ENCODE measurements around the gene GLT8D2. TPM values are rescaled to one million over a fixed set of nuclear protein-coding genes. Genes with fewer than 3 reads are reported as not detected.

The GLT8D2 gene
- total RNA-seq, 6 experiments from 2014 or later = 36.4 to 58.0 (median 50.9) TPM

- H3K27me3 Mint-ChIP-seq (ENCODE audit: insufficient read depth) = peaks cover 2% of the 10 kb centered on the region; the same call in 1 of the 2 replicates
Observed at GRCh38 chr12:103969391-103969790, 80.6 kb downstream of the GLT8D2 start.

DNA sequence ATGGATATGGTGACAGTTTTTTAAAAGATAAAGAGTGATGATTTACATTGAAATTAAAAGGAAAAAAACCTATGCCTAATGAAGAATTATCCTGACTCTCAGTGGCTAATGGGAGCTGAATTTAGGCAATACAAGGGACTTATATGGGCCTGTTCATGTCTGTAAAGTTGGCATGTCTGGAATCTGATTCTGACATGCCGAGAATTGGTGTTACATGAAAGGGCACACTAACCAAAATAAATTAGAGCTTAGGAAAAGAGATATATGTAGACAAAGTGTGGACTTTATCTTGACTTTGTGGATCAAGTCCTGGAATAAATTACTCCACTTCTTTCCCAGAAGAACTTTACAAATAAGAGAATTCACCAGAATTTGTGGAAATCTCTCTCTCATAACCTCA, 83.3 kb downstream of the GLT8D2 start:
- TF ChIP-seq, protein P1, sequence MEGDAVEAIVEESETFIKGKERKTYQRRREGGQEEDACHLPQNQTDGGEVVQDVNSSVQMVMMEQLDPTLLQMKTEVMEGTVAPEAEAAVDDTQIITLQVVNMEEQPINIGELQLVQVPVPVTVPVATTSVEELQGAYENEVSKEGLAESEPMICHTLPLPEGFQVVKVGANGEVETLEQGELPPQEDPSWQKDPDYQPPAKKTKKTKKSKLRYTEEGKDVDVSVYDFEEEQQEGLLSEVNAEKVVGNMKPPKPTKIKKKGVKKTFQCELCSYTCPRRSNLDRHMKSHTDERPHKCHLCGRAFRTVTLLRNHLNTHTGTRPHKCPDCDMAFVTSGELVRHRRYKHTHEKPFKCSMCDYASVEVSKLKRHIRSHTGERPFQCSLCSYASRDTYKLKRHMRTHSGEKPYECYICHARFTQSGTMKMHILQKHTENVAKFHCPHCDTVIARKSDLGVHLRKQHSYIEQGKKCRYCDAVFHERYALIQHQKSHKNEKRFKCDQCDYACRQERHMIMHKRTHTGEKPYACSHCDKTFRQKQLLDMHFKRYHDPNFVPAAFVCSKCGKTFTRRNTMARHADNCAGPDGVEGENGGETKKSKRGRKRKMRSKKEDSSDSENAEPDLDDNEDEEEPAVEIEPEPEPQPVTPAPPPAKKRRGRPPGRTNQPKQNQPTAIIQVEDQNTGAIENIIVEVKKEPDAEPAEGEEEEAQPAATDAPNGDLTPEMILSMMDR (IDR thresholded peaks at IDR 0.05) = no peak
- H3K27me3 Mint-ChIP-seq (ENCODE audit: insufficient read depth) = peaks cover 2% of the 10 kb centered on the region; the same call in 1 of the 2 replicates
- H3K27ac Mint-ChIP-seq = peak overlapping the region; percentile 97
- DNase-seq = no peak
- H3K9me3 Mint-ChIP-seq = no peaks in the 10 kb centered on the region
- H3K36me3 Mint-ChIP-seq (ENCODE audit: low read depth) = peaks cover 27% of the 10 kb centered on the region
- H3K4me1 Mint-ChIP-seq (ENCODE audit: low read depth) = peaks cover 70% of the 10 kb centered on the region
- H3K4me3 Mint-ChIP-seq = peak overlapping the region; percentile 99

More at GRCh38 chr12:103969391-103969790, 80.6 kb downstream of the GLT8D2 start:
- Mint-ChIP-seq H3K4me1 (ENCODE audit: low read depth) (peaks cover 65% of the 10 kb centered on the region), H3K36me3 (ENCODE audit: low read depth) (peaks cover 27% of the 10 kb centered on the region), H3K4me3 (peak overlapping the region; percentile 63), H3K27ac (peak overlapping the region; percentile 71), H3K9me3 (no peaks in the 10 kb centered on the region)
- peak; percentile 80 for DNase-seq
- TF ChIP-seq, protein P1 (IDR thresholded peaks at IDR 0.05) = no peak

DNA sequence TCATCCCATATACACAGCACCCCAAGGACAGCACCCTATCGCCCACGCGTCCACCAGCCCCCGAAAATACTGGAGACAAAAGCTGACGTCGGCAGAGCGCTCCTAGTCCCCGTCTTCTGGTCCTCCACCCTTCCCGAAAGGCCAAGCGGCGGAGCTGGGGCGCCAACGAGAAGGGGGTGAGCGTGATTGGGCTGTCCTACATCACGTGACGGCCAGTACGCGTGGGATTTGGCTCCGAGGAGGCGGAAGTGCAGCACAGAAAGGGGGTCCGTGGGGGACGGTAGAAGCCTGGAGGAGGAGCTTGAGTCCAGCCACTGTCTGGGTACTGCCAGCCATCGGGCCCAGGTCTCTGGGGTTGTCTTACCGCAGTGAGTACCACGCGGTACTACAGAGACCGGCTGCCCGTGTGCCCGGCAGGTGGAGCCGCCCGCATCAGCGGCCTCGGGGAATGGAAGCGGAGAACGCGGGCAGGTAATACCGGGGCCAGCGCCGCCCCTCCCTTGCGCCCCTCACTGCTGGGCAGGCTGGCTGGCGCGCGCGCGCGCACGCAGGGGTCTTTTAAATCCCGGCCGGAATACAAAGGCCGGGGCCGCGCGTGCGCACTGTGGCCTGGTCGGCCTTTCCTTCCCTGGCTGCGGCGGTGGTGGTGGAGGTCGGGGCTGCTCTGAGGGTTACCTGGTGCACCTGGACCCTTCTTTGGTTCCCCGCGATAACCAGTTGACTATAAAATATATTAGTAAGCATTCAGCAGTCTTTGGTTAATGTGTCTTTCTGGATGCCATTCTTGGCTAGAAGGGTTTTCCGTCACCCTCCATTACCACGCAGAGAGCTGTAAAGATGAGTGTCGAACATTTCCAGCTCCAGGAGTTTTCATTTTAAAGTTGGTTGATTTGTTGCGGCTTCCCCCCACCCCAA, 84.1 kb downstream of the GLT8D2 start, which contains the start of gene TDG:
Gene TDG, plus strand, starts transcription at position 283 of the 915 bp plus-strand sequence. Its CDS starts 166 bp downstream, at position 449.
- peak; percentile 98 for DNase-seq
- Mint-ChIP-seq H3K4me1 (ENCODE audit: low read depth) (peaks cover 61% of the 10 kb centered on the region), H3K27me3 (ENCODE audit: insufficient read depth) (peaks cover 2% of the 10 kb centered on the region; the same call in 1 of the 2 replicates), H3K9me3 (no peaks in the 10 kb centered on the region), H3K4me3 (peak within 1 kb of the TSS; percentile 99), H3K27ac (peak within 1 kb of the TSS; percentile 97), H3K36me3 (ENCODE audit: low read depth) (peaks cover 27% of the 10 kb centered on the region)
- TF ChIP-seq, protein P1 (IDR thresholded peaks at IDR 0.05) = peak; percentile 44; the same call in 1 of the 2 replicates

GRCh38 chr12:103965255-103965589, 84.8 kb downstream of the GLT8D2 start:
- peaks cover 27% of the 10 kb centered on the region for H3K36me3 Mint-ChIP-seq (ENCODE audit: low read depth)
- H3K9me3 Mint-ChIP-seq = no peaks in the 10 kb centered on the region
- TF ChIP-seq, protein P1 (IDR thresholded peaks at IDR 0.05) = no peak
- peak overlapping the region; percentile 97 for H3K27ac Mint-ChIP-seq
- no peak for DNase-seq
- H3K27me3 Mint-ChIP-seq (ENCODE audit: insufficient read depth) = peaks cover 2% of the 10 kb centered on the region; the same call in 1 of the 2 replicates
- H3K4me1 Mint-ChIP-seq (ENCODE audit: low read depth) = peaks cover 61% of the 10 kb centered on the region
- H3K4me3 Mint-ChIP-seq = peak overlapping the region; percentile 99

DNA sequence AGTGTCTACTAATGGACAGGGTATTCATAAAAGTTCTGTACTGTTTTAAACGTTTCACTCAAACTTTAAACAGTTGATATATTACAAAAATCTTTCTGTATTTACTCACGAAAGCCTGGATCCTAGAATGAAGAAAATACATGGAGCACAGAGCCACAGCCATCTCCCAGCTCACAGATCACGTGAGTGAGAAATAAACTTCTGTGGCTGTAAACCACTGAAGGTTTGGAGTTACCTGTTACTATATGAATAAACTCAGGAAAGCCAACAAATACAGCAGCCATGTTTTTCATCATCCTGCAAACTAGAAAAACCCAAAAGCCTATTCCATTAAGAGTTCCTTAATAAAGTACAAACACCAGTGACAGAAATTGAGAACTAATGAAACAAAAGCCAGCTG, 85.2 kb downstream of the GLT8D2 start:
- Mint-ChIP-seq H3K4me1 (ENCODE audit: low read depth) (peaks cover 60% of the 10 kb centered on the region), H3K4me3 (peak overlapping the region; percentile 99), H3K36me3 (ENCODE audit: low read depth) (peaks cover 27% of the 10 kb centered on the region), H3K27ac (peak overlapping the region; percentile 97), H3K9me3 (no peaks in the 10 kb centered on the region), H3K27me3 (ENCODE audit: insufficient read depth) (peaks cover 2% of the 10 kb centered on the region; the same call in 1 of the 2 replicates)
- TF ChIP-seq, protein P1 (IDR thresholded peaks at IDR 0.05) = no peak
- DNase-seq = no peak
